GM10248 (cell line): ENCODE measurements around the gene TMEM150B.

Experiments used
- CTCF ChIA-PET: fragments of 300-600 bp; sonication (Branson Sonifier 250); formaldehyde crosslinking; extraction: SDS; loops from one replicate; lab custom pipeline; 2021; ENCODE audit warnings: antibody characterized with exemption; lab: Yijun Ruan, JAX
- POLR2A ChIA-PET: fragments of 350-650 bp; sonication (Branson Sonifier 250); formaldehyde crosslinking; extraction: SDS; loops from one replicate; lab custom pipeline; 2020; ENCODE audit warnings: antibody characterized with exemption; lab: Yijun Ruan, JAX
- DNase-seq: peaks from one replicate; pipeline ENCODE4 v3.0.0; 2012; ENCODE audit errors: extremely low spot score
- CTCF ChIP-seq: IDR thresholded peaks from 2 replicates; pipeline ENCODE4 v1.5.1; 2012; ENCODE audit warnings: mild to moderate bottlenecking, low read depth; ENCODE audit errors: extremely low read depth, missing control alignments, control extremely low read depth

Gene TMEM150B

GRCh38 chr19:55303477-55303876 lies 21.7 kb downstream of the TMEM150B start:
- TF ChIP-seq CTCF: no peak
- CTCF ChIA-PET: interaction anchor here (1.3 to 3.8 kb wide), 7 partner anchors 9 to 167 kb away, joined by 3 to 80 read pairs (median 23); partner anchors contain the start of genes KMT5C and TMEM238

GRCh38 chr19:55302318-55302703 lies 22.8 kb downstream of the TMEM150B start:
- POLR2A ChIA-PET: no interaction called here
- CTCF ChIA-PET: interaction anchor here (0.8 to 3.8 kb wide), 22 partner anchors 10 to 166 kb away, joined by 3 to 80 read pairs (median 5); partner anchors contain the start of genes BRSK1, KMT5C, TMEM150B and TMEM238
- TF ChIP-seq CTCF: no peak
- DNase-seq: no peak

More at GRCh38 chr19:55303477-55303876, 21.7 kb downstream of the TMEM150B start:
- DNase-seq: no peak
- POLR2A ChIA-PET: no interaction called here

GRCh38 chr19:55301459-55302317 lies 23.5 kb downstream of the TMEM150B start:
- POLR2A ChIA-PET: interaction anchor here (0.5 to 1.0 kb wide), 2 partner anchors 21 to 104 kb away, joined by 3 to 5 read pairs; partner anchors contain the start of gene HSPBP1
- TF ChIP-seq CTCF: peak; percentile 92
- peak; percentile 97 for DNase-seq
- CTCF ChIA-PET: interaction anchor here (0.6 to 3.8 kb wide), 47 partner anchors 10 to 823 kb away, joined by 3 to 80 read pairs (median 4); partner anchors contain the start of genes BRSK1, HSPBP1, KMT5C and NAT14

GRCh38 chr19:55300886-55301458 lies 24.2 kb downstream of the TMEM150B start:
- POLR2A ChIA-PET: interaction anchor here (0.6 to 1.0 kb wide), 2 partner anchors 21 to 41 kb away, joined by 3 to 14 read pairs; partner anchors contain the start of gene HSPBP1
- no peak for TF ChIP-seq CTCF
- no peak for DNase-seq
- CTCF ChIA-PET: interaction anchor here (0.6 to 3.8 kb wide), 41 partner anchors 9 to 822 kb away, joined by 3 to 80 read pairs (median 4); partner anchors contain the start of genes BRSK1, HSPBP1, KMT5C and NAT14

GRCh38 chr19:55299991-55300390 lies 25.1 kb downstream of the TMEM150B start:
- POLR2A ChIA-PET: no interaction called here
- no peak for DNase-seq
- CTCF ChIA-PET: interaction anchor here (2.4 to 3.8 kb wide), 2 partner anchors 8 to 17 kb away, joined by 9 to 80 read pairs; no protein-coding TSS in a partner anchor
- TF ChIP-seq CTCF: no peak

- POLR2A ChIA-PET: no interaction called here
- DNase-seq: no peak
Measured at GRCh38 chr19:55297267-55297666, 27.9 kb downstream of the TMEM150B start.

More at GRCh38 chr19:55297267-55297666, 27.9 kb downstream of the TMEM150B start:
- CTCF ChIA-PET: interaction anchor here (1.8 kb wide), 1 partner anchor 87 kb away, joined by 5 read pairs; the partner anchor contains the start of gene TMEM238
- no peak for TF ChIP-seq CTCF
